Measurements from ENCODE around the gene VPS13D. TPM values are rescaled to one million over a fixed set of nuclear protein-coding genes. Genes with fewer than 3 reads are reported as not detected.

Gene VPS13D
- total and polyA plus RNA-seq, 2 donors (not counting 3 experiments of a cell fraction or from before 2014, with no cell fraction given): 13.6 to 48.5 TPM

- Histone ChIP-seq H2AFZ (ENCODE audit: low read depth, low read length) (no peak overlapping the region), H3K36me3 (ENCODE audit: control insufficient read depth in 2 of 2, extremely low read depth in 1 of 2, insufficient read depth in 2 of 2, low read length in 2 of 2) (no peaks in the 10 kb centered on the region), H3K9ac (replicated peaks; ENCODE audit: extremely low read depth, insufficient read depth, low read length) (no peak overlapping the region), H3K27me3 (ENCODE audit: control insufficient read depth in 2 of 2, insufficient read depth in 2 of 2, low read length in 2 of 2) (no peaks in the 10 kb centered on the region), H3K4me1 (ENCODE audit: control insufficient read depth, extremely low read depth, insufficient read depth, low read length) (no peaks in the 10 kb centered on the region), H3K4me2 (ENCODE audit: insufficient read depth, low read length) (no peak overlapping the region), H3K4me3 (replicated peaks in 1 of 3; ENCODE audit: insufficient read depth in 1 of 3, low read depth in 1 of 3, low read length in 3 of 3) (no peak overlapping the region), H3K79me2 (ENCODE audit: control insufficient read depth, insufficient read depth, low read length) (no peaks in the 10 kb centered on the region), H3K9me3 (replicated peaks; ENCODE audit: control insufficient read depth, insufficient read depth, low read length) (no peaks in the 10 kb centered on the region), H4K20me1 (replicated peaks; ENCODE audit: control insufficient read depth, extremely low read depth, insufficient read depth, low read length) (no peaks in the 10 kb centered on the region), H3K9me1 (replicated peaks; ENCODE audit: control insufficient read depth, extremely low read depth, insufficient read depth, low read length) (no peaks in the 10 kb centered on the region), H3K27ac (ENCODE audit: insufficient read depth, low read depth, low read length) (no peak overlapping the region)
- intact Hi-C loops (cut with micrococcal nuclease): no loop called here
- CTCF ChIA-PET: no interaction called here
- FAIRE-seq (no peak), DNase-seq (ENCODE audit: low read depth, low spot score) (no peak)
- BruUV-seq (replicated peaks): no TSS peak
- dilution Hi-C loops (cut with MboI; ENCODE audit: extremely low pct_ligation_motif_present, low sequenced_read_pairs): no loop called here
- no peak for TF ChIP-seq GATA2 (IDR thresholded peaks at IDR 0.05; ENCODE audit: insufficient read depth, insufficient read length, low read depth, low read length)
- TF ChIP-seq FOS (IDR thresholded peaks at IDR 0.05; ENCODE audit: borderline replicate concordance, insufficient read depth, low read length): no peak
- TF ChIP-seq POLR2A (IDR thresholded peaks at IDR 0.05; ENCODE audit: low read depth, low read length): no peak
- no peak for TF ChIP-seq MYC (IDR thresholded peaks at IDR 0.05; ENCODE audit: low read depth, low read length)
- no peak for TF ChIP-seq POLR2AphosphoS5 (IDR thresholded peaks at IDR 0.05; ENCODE audit: insufficient read depth, low read depth, low read length)
- TF ChIP-seq, protein P1, sequence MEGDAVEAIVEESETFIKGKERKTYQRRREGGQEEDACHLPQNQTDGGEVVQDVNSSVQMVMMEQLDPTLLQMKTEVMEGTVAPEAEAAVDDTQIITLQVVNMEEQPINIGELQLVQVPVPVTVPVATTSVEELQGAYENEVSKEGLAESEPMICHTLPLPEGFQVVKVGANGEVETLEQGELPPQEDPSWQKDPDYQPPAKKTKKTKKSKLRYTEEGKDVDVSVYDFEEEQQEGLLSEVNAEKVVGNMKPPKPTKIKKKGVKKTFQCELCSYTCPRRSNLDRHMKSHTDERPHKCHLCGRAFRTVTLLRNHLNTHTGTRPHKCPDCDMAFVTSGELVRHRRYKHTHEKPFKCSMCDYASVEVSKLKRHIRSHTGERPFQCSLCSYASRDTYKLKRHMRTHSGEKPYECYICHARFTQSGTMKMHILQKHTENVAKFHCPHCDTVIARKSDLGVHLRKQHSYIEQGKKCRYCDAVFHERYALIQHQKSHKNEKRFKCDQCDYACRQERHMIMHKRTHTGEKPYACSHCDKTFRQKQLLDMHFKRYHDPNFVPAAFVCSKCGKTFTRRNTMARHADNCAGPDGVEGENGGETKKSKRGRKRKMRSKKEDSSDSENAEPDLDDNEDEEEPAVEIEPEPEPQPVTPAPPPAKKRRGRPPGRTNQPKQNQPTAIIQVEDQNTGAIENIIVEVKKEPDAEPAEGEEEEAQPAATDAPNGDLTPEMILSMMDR (IDR thresholded peaks at IDR 0.05; ENCODE audit: extremely low read depth in 1 of 2, insufficient read depth in 1 of 2, low read depth in 1 of 2, low read length in 2 of 2): no peak
- TF ChIP-seq EZH2 (IDR thresholded peaks at IDR 0.05; ENCODE audit: borderline replicate concordance, low read depth, low read length, severe bottlenecking): no peak
- TF ChIP-seq MAX (IDR thresholded peaks at IDR 0.05; ENCODE audit: insufficient read depth, insufficient read length): no peak
- no peak for TF ChIP-seq JUN (IDR thresholded peaks at IDR 0.05; ENCODE audit: borderline replicate concordance, insufficient read depth, insufficient read length, low read depth)
- POLR2A ChIA-PET: no interaction called here
Observed at GRCh38 chr1:12561121-12561520, 331.3 kb downstream of the VPS13D start.

Small RNA genes within 50 kb of the gene (microRNA-seq; reads per million reads assigned to microRNA genes)
- gene MIR4632 (ENCODE audit: borderline number of aligned reads, borderline replicate concordance): not detected

Small RNA genes within 50 kb of the gene (small RNA-seq; reads per million reads assigned to genes)
- gene MIR4632 (ENCODE audit: insufficient read depth, insufficient read length, low read depth, low replicate concordance) (not detected), gene RF00156 (ENCODE audit: insufficient read depth, insufficient read length, low read depth, low replicate concordance) (not detected), gene SNORA59A (ENCODE audit: insufficient read depth, insufficient read length, low read depth, low replicate concordance) (not detected)

Other genes with a start within 250 kb of the VPS13D start
- 66.6 and 82.4 TPM in 2 replicates for gene MFN2, start 249.6 kb upstream of the VPS13D start, total RNA-seq
- 41.8 and 51.4 TPM in 2 replicates for gene MFN2, start 249.6 kb upstream of the VPS13D start, polyA plus RNA-seq
- 30.1 and 32.3 TPM in 2 replicates for gene MIIP, start 210.5 kb upstream of the VPS13D start, total RNA-seq
- 39.1 and 52.1 TPM in 2 replicates for gene MIIP, start 210.5 kb upstream of the VPS13D start, polyA plus RNA-seq
- not detected in 2 replicates for gene TNFRSF8, start 166.7 kb upstream of the VPS13D start, total RNA-seq
- 0.35 and 0.47 TPM in 2 replicates for gene TNFRSF8, start 166.7 kb upstream of the VPS13D start, polyA plus RNA-seq
- gene TNFRSF1B, start 63.0 kb upstream of the VPS13D start, total RNA-seq: 65.9 and 66.0 TPM in 2 replicates
- 53.6 and 65.3 TPM in 2 replicates for gene TNFRSF1B, start 63.0 kb upstream of the VPS13D start, polyA plus RNA-seq

Data from endothelial cell of umbilical vein (primary cell).